Loucy (cell line): ENCODE data around the gene CCN2.

Experiments used
- H2AFZ ChIP-seq: fragments of 200-600 bp; sonication (generic); 2 replicates; pipeline ENCODE4 v1.6.0; 2016; ENCODE audit warnings: antibody characterized with exemption, mild to moderate bottlenecking, low read length, moderate library complexity
- H3F3A ChIP-seq: fragments of 200-600 bp; 2 replicates; pipeline ENCODE4 v1.6.0; 2016; ENCODE audit warnings: antibody characterized with exemption, low read depth, mild to moderate bottlenecking
- H3K27me3 ChIP-seq: fragments of 200-600 bp; sonication (generic); 2 replicates; pipeline ENCODE4 v1.6.1; 2014; ENCODE audit warnings: low read length, mild to moderate bottlenecking; ENCODE audit not compliant: insufficient read depth, poor library complexity, severe bottlenecking
- H3K36me3 ChIP-seq: fragments of 200-600 bp; sonication (generic); 2 replicates; pipeline ENCODE4 v1.6.1; 2016; ENCODE audit warnings: low read length; ENCODE audit not compliant: insufficient read depth
- H3K4me1 ChIP-seq: fragments of 200-600 bp; sonication (generic); 2 replicates; pipeline ENCODE4 v1.5.1; 2014; ENCODE audit warnings: low read length, mild to moderate bottlenecking; ENCODE audit not compliant: insufficient read depth, poor library complexity, severe bottlenecking
- H3K4me2 ChIP-seq: fragments of 200-600 bp; sonication (generic); 2 replicates; pipeline ENCODE4 v1.6.0; 2014; ENCODE audit warnings: antibody characterized with exemption, low read length, low read depth, mild to moderate bottlenecking; ENCODE audit not compliant: poor library complexity, severe bottlenecking
- H3K4me3 ChIP-seq: fragments of 200-600 bp; sonication (generic); 2 replicates; pipeline ENCODE4 v1.5.1; 2014; ENCODE audit warnings: low read length, mild to moderate bottlenecking, mixed read lengths; ENCODE audit not compliant: poor library complexity, severe bottlenecking
- H3K79me2 ChIP-seq: fragments of 200-600 bp; sonication (generic); 2 replicates; pipeline ENCODE4 v1.6.1; 2014; ENCODE audit warnings: low read length; ENCODE audit not compliant: insufficient read depth
- H3K9ac ChIP-seq: fragments of 200-600 bp; sonication (generic); 2 replicates; pipeline ENCODE4 v1.6.0; 2014; ENCODE audit warnings: mild to moderate bottlenecking, low read depth, low read length, moderate library complexity; ENCODE audit not compliant: poor library complexity, severe bottlenecking
- H3K9me2 ChIP-seq: fragments of 200-600 bp; sonication (generic); replicated peaks from 2 replicates; pipeline ENCODE4 v1.6.1; 2016; ENCODE audit warnings: low read depth, low read length, mixed read lengths
- H3K9me3 ChIP-seq: fragments of 200-600 bp; sonication (generic); 2 replicates; pipeline ENCODE4 v1.6.1; 2014; ENCODE audit warnings: mild to moderate bottlenecking, antibody characterized with exemption, low read length, low read depth; ENCODE audit not compliant: insufficient read depth
- H4K20me1 ChIP-seq: fragments of 200-600 bp; sonication (generic); 2 replicates; pipeline ENCODE4 v1.6.0; 2014; ENCODE audit warnings: antibody characterized with exemption, low read length, mild to moderate bottlenecking; ENCODE audit not compliant: insufficient read depth, poor library complexity, severe bottlenecking
- EZH2phosphoT487 ChIP-seq: fragments of 200-600 bp; IDR thresholded peaks from 2 replicates; pipeline ENCODE4 v1.6.1; 2018; ENCODE audit warnings: antibody characterized with exemption, mild to moderate bottlenecking, moderate library complexity, borderline replicate concordance
- TF ChIP-seq, protein P1 (sequence below): fragments of 200-600 bp; sonication (generic); conservative IDR thresholded peaks from 2 replicates; pipeline ENCODE4 v1.5.1; 2014; ENCODE audit warnings: mild to moderate bottlenecking, antibody characterized with exemption, low read length

The CCN2 gene

DNA sequence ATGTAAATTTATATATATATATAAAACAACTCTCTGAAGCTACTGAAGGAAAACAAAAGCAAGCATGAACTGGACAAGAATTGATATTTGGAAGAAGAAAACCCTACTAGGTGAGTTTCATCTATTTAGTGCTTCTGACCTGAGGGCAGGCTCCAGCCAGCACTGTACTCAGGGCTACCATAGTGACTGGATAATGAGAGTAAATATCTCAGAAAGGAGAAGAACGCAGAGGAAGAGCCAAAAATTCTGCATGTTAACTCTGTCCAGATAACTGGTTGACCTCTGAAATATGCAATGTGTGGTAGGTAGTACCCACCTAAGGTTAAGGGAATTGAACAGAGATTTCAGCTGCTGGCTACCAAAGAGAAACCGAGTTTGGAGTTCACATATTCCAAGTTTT, 41.4 kb upstream of the CCN2 start:
- Histone ChIP-seq H4K20me1 (no peaks in the 10 kb centered on the region), H3K4me2 (no peak overlapping the region), H3K4me3 (no peak overlapping the region), H3K36me3 (no peaks in the 10 kb centered on the region), H3K4me1 (no peaks in the 10 kb centered on the region), H3K27me3 (no peaks in the 10 kb centered on the region), H3K79me2 (no peaks in the 10 kb centered on the region), H3K9ac (no peak overlapping the region), H3K9me2 (no peaks in the 10 kb centered on the region), H3F3A (no peaks in the 10 kb centered on the region), H2AFZ (no peak overlapping the region), H3K9me3 (no peaks in the 10 kb centered on the region)
- TF ChIP-seq EZH2phosphoT487: no peak
- TF ChIP-seq, protein P1, sequence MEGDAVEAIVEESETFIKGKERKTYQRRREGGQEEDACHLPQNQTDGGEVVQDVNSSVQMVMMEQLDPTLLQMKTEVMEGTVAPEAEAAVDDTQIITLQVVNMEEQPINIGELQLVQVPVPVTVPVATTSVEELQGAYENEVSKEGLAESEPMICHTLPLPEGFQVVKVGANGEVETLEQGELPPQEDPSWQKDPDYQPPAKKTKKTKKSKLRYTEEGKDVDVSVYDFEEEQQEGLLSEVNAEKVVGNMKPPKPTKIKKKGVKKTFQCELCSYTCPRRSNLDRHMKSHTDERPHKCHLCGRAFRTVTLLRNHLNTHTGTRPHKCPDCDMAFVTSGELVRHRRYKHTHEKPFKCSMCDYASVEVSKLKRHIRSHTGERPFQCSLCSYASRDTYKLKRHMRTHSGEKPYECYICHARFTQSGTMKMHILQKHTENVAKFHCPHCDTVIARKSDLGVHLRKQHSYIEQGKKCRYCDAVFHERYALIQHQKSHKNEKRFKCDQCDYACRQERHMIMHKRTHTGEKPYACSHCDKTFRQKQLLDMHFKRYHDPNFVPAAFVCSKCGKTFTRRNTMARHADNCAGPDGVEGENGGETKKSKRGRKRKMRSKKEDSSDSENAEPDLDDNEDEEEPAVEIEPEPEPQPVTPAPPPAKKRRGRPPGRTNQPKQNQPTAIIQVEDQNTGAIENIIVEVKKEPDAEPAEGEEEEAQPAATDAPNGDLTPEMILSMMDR: no peak

DNA sequence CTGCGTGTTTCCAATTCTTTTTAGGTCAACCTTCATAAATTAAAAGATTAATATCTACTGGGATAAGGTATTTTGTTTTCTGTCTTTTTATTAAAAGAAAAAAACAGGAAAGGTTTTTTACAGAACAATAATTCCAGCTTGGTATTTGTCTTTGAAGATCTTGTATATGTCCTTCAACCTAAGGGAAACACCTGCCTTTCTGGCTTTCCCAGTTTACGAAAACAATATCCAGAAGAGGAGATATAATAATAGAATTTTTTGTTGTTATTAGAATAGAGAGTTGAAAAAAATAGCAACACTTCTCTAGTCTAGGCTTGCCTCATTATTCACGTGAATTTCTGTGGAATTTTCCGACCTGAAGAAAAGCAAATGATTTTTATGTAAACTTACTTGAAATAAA, 37.9 kb upstream of the CCN2 start:
- no peak for TF ChIP-seq EZH2phosphoT487
- TF ChIP-seq, protein P1: no peak
- Histone ChIP-seq H2AFZ (no peak overlapping the region), H3K9me3 (no peaks in the 10 kb centered on the region)

DNA sequence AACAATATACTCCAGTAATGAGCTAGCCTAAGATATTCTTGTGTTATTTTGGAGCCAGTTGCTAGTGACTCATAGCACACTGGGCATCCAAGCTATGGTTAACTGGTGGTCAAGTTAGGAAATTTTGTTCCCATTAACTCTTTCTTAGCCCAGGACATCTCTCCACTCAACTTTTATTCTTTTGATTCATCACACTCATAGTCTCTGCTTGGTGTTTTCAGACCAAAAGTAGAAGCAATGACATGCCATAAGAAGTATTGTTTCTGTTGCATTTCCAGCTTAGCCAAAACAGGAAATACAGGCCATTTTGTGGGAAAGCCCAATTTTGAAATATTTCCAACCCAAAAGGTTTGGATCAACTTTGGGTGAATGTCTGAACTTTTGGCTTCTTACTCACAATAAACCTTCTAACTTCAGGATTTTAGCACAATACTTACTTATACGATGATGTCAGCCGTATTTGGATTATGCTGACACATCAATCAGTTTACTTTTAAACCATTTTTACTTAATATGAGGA, 31.6 kb upstream of the CCN2 start:
- H3K4me2 ChIP-seq: no peak overlapping the region
- H3K79me2 ChIP-seq: no peaks in the 10 kb centered on the region
- H3K9me2 ChIP-seq: no peaks in the 10 kb centered on the region
- H2AFZ ChIP-seq: no peak overlapping the region
- H3F3A ChIP-seq: no peaks in the 10 kb centered on the region
- H3K36me3 ChIP-seq: no peaks in the 10 kb centered on the region
- no peak overlapping the region for H3K4me3 ChIP-seq
- H3K4me1 ChIP-seq: peaks cover 17% of the 10 kb centered on the region
- H3K27me3 ChIP-seq: no peaks in the 10 kb centered on the region
- no peak overlapping the region for H3K9ac ChIP-seq
- no peaks in the 10 kb centered on the region for H3K9me3 ChIP-seq
- H4K20me1 ChIP-seq: no peaks in the 10 kb centered on the region
- no peak for TF ChIP-seq EZH2phosphoT487
- TF ChIP-seq, protein P1: no peak

More for the DNA sequence above, 37.9 kb upstream of the CCN2 start:
- Histone ChIP-seq H3K9me2 (no peaks in the 10 kb centered on the region), H3K79me2 (no peaks in the 10 kb centered on the region), H3F3A (no peaks in the 10 kb centered on the region), H3K4me1 (no peaks in the 10 kb centered on the region), H3K27me3 (no peaks in the 10 kb centered on the region), H3K36me3 (no peaks in the 10 kb centered on the region), H3K4me2 (no peak overlapping the region), H3K9ac (no peak overlapping the region), H3K4me3 (no peak overlapping the region), H4K20me1 (no peaks in the 10 kb centered on the region)
